ENCODE data around the gene DNAJC19.
"Not testable (repeated sequence)": the region's sequence is repeated elsewhere in the genome, so short reads cannot be mapped to it uniquely, and the experiment has no call there.

The DNAJC19 gene

DNA sequence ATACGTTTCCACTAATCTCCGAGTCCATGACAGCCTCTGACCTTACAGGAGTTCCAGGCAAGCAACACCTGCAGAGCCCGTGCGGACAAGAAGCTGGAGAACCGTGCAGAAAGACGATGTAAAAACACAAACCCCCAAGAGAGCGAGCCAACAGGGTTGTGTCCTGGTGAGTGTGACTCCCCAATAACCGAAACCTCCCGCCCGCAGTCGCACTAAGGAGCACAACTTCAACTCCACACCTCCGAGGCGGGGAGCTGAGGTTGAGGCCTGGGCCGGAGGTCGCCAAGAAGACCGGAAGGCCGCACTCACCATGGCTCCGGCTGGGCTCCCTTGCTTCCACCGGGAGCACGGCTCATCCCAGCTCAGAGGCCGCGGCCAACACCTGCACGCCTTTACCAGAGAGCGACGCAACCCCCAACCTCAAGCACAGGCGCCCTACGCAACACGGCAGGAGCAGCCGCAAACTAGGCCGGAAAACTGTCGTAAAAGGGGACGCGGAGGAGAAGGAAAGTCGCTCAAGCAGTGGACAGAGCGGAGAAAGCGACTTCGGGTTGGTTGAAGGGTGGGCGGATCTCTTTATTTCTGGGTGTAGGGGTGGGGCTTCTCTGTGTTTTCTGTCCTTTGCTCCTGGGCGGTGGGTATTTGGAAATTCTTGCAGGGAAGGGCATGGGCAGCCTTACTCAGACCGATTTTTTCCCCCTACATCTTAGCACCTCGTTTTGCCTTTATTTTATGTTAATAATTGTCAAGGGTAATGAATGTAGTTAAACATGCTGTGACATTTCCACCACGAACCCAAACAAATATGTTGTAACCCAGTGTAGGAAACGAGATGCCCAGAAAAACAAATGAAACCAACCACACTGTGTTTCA, at the start of gene DNAJC19:
DNAJC19 (minus strand) TSS at position 446 of the 873 bp plus-strand sequence; CDS start at position 312, 134 bp downstream.
- DNase-seq, result peak; percentile 95

DNA sequence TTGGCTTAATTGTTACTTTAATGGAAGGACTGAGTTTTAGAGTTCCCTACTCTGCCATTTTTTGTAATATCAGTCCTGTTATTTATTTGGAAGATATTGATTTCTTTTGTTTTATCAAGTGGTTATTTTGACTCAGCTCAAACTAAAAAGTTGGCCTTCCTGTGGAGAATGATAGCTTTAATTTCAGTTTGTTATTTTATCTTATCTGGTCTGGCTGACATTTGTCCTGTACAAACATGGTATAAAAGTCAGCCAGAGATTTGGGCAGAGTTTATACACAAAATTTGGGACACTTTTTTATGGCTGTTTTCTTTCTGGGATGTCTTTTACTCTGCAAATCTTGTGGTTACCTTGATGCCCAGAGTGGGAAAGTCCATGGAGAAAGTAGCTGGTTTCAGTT, 41.4 kb upstream of the DNAJC19 start:
- no peak for DNase-seq

- DNase-seq, result no peak
Observed at GRCh38 chr3:181025204-181025603, 35.7 kb upstream of the DNAJC19 start.

- DNase-seq, result no peak
Observed at GRCh38 chr3:181017690-181018089, 28.2 kb upstream of the DNAJC19 start.

- DNase-seq, result peak; percentile 36
Observed at GRCh38 chr3:181009225-181009624, 19.7 kb upstream of the DNAJC19 start.

- DNase-seq, result no peak
Observed at GRCh38 chr3:181008796-181009195, 19.3 kb upstream of the DNAJC19 start.

DNA sequence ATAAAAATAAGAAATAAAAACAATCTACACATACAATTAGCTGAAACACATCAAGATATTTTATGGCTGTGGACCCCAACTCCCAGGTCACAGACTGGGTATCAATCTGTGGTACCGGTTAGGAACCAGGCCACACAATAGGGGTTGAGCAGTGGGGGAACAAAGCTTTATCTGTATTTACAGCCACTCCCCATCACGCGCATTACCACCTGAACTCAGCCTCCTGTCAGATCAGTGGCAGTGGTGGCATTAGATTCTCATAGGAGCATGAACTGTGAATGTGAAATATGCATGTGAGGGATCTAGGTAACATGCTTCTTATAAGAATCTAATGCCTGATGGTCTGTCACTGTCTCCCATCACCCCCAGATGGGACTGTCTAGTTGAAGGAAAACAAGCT, 17.7 kb upstream of the DNAJC19 start:
- no peak for DNase-seq

DNA sequence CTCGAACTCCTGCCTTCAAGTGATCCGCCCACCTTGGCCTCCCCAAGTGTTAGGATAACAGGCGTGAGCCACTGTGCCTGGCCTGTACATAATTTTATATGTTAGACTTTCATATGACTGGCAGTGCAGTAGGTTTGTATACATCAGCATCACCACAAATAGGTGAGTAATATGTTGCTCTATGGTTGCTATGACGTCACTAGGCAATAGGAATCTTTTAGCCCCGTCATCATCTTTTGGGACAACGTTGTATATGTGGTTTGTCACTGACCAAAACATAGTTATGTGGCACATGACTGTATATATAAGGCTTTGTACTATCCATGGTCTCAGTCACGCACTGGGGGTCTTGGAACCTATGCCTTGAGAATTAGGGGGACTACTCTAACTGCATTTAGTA, 17.0 kb upstream of the DNAJC19 start:
- no peak for DNase-seq

DNA sequence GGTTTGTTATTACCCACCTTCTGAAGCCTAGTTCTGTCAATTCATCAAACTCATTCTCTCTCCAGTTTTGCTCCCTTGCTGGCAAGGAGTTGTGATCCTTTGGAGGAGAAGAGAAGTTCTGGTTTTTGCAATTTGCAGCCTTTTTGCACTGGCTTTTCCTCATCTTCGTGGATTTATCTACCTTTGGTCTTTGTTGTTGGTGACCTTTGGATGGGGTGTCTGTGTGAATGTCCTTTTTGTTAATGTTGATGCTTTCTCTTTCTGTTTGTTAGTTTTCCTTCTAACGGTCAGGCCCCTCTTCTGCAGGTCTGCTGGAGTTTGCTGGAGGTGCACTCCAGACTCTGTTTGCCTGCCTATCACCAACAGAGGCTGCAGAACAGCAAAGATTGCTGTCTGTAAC, 13.9 kb upstream of the DNAJC19 start:
- DNase-seq, result not testable (repeated sequence)

GRCh38 chr3:181002331-181002730, 12.8 kb upstream of the DNAJC19 start:
- not testable (repeated sequence) for DNase-seq

- DNase-seq, result no peak
Observed at GRCh38 chr3:180996415-180996932, 6.9 kb upstream of the DNAJC19 start.

- no peak for DNase-seq
Observed at GRCh38 chr3:180990505-180990904, 969 bp upstream of the DNAJC19 start.

DNA sequence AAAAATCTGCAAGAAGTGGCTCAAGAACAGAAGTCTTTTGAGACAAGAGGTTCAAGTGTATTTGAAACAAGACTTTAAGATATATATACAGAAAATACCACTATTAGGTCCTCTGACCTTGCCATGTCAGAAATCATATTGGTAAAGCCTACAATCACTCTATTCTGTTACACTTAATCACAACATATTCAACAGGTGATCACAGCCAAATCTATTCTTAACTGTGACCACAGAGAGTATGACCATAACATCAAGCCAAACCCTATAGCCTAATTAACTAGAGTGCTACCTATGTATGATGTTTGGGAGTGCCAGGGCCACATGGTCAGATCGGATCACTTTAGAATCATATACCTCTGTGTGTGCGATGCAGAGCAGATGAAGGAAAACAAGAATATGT, 2.2 kb downstream of the DNAJC19 start:
- DNase-seq, result no peak

GRCh38 chr3:180986366-180986765, 3.2 kb downstream of the DNAJC19 start:
- not testable (repeated sequence) for DNase-seq

DNA sequence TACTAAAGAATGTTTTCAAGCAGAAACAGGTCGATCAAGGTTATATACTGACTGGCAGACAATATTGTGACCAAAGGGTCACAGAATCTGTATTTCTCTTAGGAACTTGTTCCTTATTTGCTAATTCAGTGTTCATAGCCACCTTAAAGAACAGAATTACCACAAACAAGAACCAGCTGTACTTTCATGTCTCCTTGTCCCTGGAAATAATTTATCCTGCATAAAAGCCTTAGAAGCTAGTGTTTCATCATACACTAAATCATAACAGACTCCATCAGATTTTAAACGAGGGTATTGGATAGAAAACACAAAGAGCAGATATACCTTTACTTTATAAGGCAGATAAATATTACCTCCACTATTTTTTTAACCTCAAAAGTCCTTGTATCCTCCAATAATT, 6.4 kb downstream of the DNAJC19 start:
- DNase-seq, result no peak

GRCh38 chr3:180981912-180982311, 7.6 kb downstream of the DNAJC19 start:
- no peak for DNase-seq

GRCh38 chr3:180980611-180981010, 8.9 kb downstream of the DNAJC19 start:
- no peak for DNase-seq

- no peak for DNase-seq
Observed at GRCh38 chr3:180979961-180980360, 9.6 kb downstream of the DNAJC19 start.

DNA sequence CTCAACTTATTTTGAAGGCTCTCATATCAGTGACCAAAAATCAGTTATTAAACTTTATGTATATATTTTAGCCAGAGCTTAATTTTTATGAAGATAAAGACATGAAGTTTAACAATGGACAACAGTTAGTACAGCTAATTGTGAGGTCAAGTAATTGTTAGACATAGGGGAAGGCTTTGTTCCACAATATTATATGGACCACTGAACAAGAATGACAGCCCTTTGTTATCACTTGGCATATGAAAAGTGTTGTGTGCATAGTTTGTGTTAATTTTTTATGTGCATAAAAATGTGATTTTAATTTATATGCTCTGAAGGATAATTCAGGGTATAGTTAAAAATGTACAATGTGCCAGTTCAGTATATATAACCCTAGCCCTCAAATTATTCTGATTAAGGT, 12.0 kb downstream of the DNAJC19 start:
- DNase-seq, result no peak

- DNase-seq, result no peak
Observed at GRCh38 chr3:180974286-180974685, 15.2 kb downstream of the DNAJC19 start.

DNA sequence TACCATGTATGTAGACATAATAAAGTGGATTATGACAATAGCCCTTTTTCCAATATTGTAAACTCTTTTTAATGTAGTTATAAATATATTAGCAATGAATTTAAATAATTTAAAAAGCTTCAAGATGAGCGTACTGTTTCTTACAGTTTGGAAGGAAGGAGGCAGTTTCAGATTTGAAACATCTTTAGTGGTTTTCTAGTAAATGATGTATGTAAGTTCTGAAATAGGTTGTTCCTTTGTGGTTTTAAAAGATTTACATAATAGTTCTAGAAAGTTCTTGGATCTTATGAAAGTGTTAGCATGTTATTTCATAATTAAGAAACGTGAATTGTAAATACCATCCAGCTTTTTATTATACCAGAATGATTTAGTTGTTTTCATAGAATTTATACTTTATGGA, 16.0 kb downstream of the DNAJC19 start:
- DNase-seq, result no peak

DNA sequence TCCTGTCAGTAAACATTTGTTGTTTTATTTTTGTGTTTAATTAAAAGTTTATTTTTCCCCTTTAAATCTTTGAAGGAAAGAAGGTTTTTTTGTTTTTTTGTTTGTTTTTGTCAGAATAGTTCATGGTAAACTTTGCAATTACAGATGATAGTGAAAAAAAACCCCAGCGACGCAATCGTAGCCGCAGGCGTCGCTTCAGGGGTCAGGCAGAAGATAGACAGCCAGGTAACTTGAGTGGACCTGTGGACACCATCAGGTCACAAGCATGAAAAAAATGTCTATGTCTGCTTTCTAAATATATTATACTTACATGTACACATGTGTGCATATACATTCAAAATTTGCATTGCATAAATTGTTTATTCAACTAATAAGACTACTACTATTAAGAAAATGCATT, 18.6 kb downstream of the DNAJC19 start:
- no peak for DNase-seq

DNA sequence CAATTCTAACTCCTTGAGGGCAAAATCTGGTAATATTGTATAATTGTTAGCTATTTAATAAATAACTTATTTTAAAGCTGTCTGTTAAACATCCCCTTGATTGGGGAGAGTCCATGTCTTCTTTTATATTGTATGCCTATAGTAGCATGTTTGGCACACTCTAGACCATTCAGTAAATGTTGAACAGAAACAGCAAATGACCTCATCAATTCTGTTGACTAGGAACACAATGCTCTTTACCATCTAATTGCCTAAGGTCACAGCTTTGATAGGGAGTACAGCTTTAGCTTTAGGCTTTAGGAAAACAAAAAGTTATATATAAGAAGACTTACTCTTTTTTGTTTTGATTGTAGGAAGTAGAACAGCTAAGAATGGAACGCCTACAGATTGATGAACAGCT, 27.0 kb downstream of the DNAJC19 start:
- no peak for DNase-seq

- no peak for DNase-seq
Observed at GRCh38 chr3:180961552-180961951, 28.0 kb downstream of the DNAJC19 start.

DNA sequence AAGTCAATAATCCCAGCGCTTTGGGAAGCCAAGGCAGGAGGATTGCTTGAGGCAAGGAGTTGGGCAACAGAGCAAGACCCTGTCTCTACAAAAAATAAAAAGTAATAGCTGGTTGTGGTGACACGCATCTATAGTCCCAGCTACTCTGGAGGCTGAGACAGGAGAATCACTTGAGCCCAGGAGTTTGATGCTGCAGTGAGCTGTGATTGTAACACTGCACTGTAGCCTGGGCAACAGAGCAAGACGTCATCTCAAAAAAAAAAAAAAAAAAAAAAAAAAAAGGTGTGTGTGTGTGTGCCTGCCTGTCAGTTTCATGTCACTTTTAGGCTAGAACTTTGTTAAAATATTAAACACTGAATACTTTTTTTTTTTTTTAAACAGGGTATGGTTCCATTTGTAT, 28.4 kb downstream of the DNAJC19 start:
- DNase-seq, result no peak
